Measurements from ENCODE around the gene MRPL53. TPM values are rescaled to one million over a fixed set of nuclear protein-coding genes. Genes with fewer than 3 reads are reported as not detected.

The MRPL53 gene
- total and polyA plus RNA-seq, 9 of the 15 experiments (the other 6 are each of a cell fraction or from before 2014, with no cell fraction given) = 11.5 to 87.9 (median 41.1) TPM

DNA sequence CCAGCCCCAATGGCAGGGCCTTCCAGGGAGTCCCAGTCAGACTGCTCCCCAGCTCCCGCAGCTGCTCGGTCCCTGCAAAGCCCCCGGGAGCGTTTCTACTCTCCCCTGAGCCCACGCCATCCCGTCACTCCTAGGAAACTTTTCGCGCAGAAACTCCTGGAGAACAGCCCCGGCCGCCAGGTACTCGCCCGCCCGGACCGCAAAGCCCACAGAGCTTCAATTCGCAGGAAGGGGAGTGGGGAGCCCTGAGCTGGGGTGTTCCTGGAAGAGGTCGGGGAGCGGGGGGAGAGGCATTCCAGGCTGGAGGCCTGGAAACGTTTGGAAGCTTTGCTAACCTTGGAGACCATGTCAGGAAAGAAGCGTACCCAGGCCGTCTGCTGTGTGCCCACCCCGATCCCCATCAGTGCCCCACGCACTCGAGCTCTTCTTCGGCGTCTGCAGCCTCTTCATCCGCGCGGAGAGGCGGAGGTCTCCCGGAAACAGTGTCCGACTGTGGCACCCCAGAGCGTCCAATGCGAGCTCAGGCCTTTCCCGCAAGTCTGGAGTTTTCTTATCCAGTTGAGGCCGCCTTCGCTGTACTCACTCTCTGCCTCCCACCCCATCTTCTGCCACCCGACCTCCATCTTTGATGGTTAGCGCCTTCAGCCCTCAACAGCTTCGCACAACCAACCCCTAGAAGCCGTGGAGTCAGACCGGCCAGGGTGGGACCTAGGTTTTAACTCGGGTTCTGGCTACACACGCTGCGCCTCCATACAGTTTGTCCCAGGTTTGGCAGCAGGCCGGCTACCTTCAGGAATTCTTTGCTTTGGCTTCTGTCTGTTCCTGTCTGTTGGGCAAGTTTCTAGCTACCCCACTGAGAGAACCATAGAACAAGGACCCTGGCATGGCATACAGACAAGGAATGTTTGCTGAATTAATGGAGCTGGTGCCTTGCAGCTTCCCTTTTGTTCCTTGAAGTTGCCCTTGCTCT, 31.3 kb upstream of the MRPL53 start (continued):
- TF ChIP-seq, protein P1, sequence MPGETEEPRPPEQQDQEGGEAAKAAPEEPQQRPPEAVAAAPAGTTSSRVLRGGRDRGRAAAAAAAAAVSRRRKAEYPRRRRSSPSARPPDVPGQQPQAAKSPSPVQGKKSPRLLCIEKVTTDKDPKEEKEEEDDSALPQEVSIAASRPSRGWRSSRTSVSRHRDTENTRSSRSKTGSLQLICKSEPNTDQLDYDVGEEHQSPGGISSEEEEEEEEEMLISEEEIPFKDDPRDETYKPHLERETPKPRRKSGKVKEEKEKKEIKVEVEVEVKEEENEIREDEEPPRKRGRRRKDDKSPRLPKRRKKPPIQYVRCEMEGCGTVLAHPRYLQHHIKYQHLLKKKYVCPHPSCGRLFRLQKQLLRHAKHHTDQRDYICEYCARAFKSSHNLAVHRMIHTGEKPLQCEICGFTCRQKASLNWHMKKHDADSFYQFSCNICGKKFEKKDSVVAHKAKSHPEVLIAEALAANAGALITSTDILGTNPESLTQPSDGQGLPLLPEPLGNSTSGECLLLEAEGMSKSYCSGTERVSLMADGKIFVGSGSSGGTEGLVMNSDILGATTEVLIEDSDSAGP (CRISPR knock-in tag; IDR thresholded peaks at IDR 0.05) = no peak
- TF ChIP-seq, protein P2, sequence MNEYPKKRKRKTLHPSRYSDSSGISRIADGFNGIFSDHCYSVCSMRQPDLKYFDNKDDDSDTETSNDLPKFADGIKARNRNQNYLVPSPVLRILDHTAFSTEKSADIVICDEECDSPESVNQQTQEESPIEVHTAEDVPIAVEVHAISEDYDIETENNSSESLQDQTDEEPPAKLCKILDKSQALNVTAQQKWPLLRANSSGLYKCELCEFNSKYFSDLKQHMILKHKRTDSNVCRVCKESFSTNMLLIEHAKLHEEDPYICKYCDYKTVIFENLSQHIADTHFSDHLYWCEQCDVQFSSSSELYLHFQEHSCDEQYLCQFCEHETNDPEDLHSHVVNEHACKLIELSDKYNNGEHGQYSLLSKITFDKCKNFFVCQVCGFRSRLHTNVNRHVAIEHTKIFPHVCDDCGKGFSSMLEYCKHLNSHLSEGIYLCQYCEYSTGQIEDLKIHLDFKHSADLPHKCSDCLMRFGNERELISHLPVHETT (CRISPR knock-in tag; conservative IDR thresholded peaks at IDR 0.05 in 1 of 2, IDR thresholded peaks at IDR 0.05 in 1 of 2) = peak in 1 of 2 experiments; percentile 3; a peak in 1 of 4 replicates
- TF ChIP-seq, protein P3, sequence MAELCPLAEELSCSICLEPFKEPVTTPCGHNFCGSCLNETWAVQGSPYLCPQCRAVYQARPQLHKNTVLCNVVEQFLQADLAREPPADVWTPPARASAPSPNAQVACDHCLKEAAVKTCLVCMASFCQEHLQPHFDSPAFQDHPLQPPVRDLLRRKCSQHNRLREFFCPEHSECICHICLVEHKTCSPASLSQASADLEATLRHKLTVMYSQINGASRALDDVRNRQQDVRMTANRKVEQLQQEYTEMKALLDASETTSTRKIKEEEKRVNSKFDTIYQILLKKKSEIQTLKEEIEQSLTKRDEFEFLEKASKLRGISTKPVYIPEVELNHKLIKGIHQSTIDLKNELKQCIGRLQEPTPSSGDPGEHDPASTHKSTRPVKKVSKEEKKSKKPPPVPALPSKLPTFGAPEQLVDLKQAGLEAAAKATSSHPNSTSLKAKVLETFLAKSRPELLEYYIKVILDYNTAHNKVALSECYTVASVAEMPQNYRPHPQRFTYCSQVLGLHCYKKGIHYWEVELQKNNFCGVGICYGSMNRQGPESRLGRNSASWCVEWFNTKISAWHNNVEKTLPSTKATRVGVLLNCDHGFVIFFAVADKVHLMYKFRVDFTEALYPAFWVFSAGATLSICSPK (IDR thresholded peaks at IDR 0.05; ENCODE audit: borderline replicate concordance) = no peak
- no peak for TF ChIP-seq ZNF212 (CRISPR knock-in tag; IDR thresholded peaks at IDR 0.05)
- TF ChIP-seq RBFOX2 (IDR thresholded peaks at IDR 0.05; ENCODE audit: low read depth, low read length) = no peak
- TF ChIP-seq RB1 (IDR thresholded peaks at IDR 0.05; ENCODE audit: low read depth) = peak; percentile 17; the same call in 1 of the 2 replicates
- TF ChIP-seq, protein P4, sequence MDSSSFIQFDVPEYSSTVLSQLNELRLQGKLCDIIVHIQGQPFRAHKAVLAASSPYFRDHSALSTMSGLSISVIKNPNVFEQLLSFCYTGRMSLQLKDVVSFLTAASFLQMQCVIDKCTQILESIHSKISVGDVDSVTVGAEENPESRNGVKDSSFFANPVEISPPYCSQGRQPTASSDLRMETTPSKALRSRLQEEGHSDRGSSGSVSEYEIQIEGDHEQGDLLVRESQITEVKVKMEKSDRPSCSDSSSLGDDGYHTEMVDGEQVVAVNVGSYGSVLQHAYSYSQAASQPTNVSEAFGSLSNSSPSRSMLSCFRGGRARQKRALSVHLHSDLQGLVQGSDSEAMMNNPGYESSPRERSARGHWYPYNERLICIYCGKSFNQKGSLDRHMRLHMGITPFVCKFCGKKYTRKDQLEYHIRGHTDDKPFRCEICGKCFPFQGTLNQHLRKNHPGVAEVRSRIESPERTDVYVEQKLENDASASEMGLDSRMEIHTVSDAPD (CRISPR knock-in tag; IDR thresholded peaks at IDR 0.05) = no peak
- no peak for TF ChIP-seq FIP1L1 (IDR thresholded peaks at IDR 0.05; ENCODE audit: low read depth, low read length, poor library complexity, severe bottlenecking)
- TF ChIP-seq ZNF561 (CRISPR knock-in tag; conservative IDR thresholded peaks at IDR 0.05) = no peak
- no peak for TF ChIP-seq KAT8 (IDR thresholded peaks at IDR 0.05; ENCODE audit: low read depth)
- TF ChIP-seq NR2C1 (IDR thresholded peaks at IDR 0.05) = no peak
- no peak for TF ChIP-seq NR2C1 (tag; IDR thresholded peaks at IDR 0.05)
- TF ChIP-seq, protein P5, sequence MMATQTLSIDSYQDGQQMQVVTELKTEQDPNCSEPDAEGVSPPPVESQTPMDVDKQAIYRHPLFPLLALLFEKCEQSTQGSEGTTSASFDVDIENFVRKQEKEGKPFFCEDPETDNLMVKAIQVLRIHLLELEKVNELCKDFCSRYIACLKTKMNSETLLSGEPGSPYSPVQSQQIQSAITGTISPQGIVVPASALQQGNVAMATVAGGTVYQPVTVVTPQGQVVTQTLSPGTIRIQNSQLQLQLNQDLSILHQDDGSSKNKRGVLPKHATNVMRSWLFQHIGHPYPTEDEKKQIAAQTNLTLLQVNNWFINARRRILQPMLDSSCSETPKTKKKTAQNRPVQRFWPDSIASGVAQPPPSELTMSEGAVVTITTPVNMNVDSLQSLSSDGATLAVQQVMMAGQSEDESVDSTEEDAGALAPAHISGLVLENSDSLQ (IDR thresholded peaks at IDR 0.05) = peak; percentile 3
- peak; percentile 5; the same call in 1 of the 2 replicates for TF ChIP-seq ZNF12 (CRISPR knock-in tag; IDR thresholded peaks at IDR 0.05)
- no peak for TF ChIP-seq CEBPB (tag; IDR thresholded peaks at IDR 0.05)
- 0 out of 2 replicates have a peak, but pooled peaks have one; percentile 11 for TF ChIP-seq ELF1 (tag; IDR thresholded peaks at IDR 0.05)
- TF ChIP-seq, protein P6, sequence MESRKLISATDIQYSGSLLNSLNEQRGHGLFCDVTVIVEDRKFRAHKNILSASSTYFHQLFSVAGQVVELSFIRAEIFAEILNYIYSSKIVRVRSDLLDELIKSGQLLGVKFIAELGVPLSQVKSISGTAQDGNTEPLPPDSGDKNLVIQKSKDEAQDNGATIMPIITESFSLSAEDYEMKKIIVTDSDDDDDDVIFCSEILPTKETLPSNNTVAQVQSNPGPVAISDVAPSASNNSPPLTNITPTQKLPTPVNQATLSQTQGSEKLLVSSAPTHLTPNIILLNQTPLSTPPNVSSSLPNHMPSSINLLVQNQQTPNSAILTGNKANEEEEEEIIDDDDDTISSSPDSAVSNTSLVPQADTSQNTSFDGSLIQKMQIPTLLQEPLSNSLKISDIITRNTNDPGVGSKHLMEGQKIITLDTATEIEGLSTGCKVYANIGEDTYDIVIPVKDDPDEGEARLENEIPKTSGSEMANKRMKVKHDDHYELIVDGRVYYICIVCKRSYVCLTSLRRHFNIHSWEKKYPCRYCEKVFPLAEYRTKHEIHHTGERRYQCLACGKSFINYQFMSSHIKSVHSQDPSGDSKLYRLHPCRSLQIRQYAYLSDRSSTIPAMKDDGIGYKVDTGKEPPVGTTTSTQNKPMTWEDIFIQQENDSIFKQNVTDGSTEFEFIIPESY (CRISPR knock-in tag; IDR thresholded peaks at IDR 0.05) = no peak
